GM21529 (cell line): ENCODE results near the gene UNC119.

Experiments
- ATAC-seq: cut with Tn5 transposase; IDR thresholded peaks from one replicate; pipeline ENCODE4 v1.9.1; 2021; ENCODE audit not compliant: unreplicated experiment

Gene UNC119

DNA sequence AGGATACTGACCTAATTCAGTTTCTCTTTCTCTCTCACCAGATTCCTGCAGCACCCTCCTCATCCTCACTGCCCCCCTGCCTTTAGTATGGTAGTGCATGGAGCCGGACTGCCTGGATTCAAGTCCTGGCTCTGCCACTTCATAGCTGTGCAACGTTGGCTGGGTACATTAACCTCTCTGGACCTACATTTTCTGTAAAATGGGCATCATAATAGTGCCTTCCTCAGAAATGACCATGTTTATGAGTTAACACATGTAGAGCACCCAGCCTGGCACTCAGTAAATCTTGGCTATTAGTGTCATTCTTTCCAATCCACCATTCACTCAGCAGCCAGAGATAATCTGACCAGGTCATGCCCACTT is 7.3 kb downstream of the UNC119 start:
- ATAC-seq, result no peak

DNA sequence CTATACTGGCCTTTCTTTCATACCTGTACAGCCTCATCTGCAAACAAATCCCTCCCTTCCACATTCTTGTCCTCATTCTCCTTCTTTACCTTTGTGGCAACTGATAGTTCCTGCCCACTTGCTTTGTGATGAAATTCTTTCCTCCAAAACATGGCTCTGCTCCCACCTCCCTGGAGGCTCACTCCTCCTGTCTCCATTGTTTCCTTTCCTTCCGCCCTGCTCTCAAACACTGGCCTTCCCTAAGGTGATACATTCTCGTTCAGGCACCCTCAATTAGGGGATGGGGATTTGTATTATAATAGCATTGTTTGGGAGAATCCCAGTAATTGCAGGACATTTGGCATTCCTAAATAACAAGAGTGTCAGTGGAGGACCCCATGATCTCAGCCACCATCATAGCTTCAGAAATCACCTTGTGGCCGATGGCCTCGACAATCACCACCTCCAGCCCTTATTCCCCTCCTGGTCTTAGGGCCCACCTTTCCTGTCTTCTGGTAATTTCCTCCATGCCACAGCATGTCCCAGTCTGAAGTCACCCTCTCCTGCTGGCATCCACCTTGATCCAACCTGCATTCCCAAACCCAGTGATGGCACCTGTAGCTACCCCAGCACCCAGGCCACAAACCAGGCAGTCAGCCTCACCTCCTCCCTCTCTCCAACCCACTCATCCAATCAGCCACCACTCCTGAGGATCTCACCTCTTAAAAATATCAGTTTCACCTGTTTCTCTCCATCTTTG is 7.9 kb downstream of the UNC119 start:
- no peak for ATAC-seq

DNA sequence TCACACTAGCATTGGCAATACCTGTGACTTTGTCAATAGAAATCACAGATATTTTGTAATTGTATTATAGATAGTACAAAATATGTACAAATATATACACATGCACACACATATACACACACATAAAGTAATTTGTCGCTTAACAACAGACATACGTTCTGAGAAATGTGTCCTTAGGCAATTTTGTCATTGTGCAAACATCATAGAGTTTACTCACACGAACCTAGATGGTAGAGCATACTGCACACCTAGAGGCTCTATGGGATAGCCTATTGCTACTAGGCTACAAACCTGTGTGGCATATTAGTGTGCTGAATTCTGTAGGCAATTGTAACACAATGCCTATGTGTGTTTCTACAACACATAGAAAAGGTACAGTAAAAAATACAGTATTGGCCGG is 11.0 kb downstream of the UNC119 start:
- no peak for ATAC-seq

DNA sequence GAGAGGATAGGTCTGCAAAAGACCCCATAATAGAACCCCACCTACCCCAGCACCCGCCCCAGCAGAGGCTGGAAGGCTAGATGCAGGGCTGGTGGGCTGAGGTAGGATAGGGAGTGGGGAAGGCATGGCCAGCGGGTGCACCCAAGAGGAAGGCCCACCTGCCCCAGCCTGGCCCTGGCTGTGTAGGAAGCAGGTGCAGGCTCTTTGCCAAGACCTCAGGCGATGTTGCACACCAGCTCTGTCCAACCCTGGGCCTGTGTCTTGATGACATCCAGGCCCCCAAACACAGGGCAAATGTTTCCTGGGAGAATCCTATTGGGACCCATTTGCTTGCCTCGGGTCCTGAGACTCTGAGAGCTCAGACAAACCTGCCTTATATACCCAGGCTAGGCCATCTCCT is 12.2 kb downstream of the UNC119 start:
- no peak for ATAC-seq

DNA sequence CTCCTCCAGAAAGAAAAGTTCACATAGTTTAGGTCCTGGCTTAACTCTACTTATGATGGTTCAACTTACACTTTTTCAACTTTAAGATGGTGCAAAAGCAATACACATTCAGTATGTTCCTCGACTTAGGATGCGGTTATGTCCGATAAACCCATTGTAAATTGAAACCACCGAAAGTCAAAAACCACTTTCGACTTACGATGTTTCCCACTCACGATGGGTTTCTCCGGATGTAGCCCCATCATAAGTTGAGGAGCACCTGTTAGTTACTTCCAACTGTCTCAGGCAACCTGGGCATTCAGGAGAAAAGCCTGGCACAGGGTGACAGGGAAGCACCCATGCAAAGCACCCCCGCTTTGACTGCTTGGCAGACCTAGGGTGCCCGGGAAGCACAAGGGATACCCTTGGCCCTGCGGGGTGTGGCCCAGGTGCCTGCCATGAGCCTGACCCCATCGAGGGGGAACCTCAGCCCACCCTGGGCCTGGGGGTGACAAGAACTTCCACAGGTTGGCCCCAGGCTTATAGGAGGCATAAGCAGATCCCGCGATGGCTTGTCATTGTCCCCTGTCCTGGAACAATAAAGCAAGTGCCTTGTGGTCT is 14.0 kb downstream of the UNC119 start:
- ATAC-seq, result no peak

DNA sequence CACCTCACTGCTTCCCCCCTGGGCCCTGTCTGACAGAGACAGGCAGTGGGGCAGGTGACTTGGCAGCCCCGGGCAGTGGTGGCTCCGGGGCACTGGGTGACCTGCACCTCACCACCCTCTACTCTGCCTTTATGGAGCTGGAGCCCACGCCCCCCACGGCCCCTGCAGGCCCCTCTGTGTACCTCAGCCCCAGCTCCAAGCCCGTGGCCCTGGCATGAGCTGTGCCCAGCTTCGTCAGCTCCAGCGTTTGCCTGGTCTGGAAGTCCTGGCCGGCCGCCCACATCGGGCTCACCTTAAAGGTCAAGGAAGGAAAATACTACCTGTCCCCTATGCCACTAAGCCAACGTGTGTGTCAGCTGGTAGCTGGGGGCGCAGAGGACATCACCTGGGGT is 15.2 kb downstream of the UNC119 start:
- ATAC-seq, result no peak

DNA sequence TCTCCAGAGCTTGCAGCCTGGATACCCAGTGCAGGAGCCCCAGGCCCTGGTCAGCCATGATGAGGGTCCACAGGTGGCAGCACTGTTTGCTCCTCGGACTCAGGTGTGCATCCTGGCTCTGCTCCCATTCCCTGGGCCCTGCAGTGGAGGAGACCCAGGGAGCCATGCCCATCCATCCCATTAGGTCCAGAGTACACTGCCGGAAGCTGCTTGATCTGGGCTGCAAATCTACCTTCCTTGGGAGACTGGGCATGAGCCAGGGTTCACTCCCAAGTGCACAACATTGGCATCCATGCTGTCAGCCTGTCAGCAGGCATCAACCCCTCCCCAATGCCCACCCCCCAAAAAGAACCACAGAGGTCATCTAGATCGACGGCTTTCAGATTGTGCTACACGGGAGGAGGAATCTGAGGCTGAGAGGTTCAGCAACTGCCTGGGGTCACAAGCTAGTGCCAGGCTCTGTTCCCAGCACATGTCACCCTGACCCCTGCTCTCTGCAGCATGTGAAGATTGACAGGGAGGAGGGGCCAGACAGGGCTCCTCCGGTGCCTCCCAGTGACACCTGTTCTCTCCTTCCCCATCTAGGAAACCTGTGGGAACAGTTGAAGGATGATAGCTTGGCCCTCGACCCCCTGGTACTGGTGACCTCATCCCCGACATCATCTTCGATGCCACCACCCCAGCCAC is 15.7 kb downstream of the UNC119 start:
- ATAC-seq, result no peak

DNA sequence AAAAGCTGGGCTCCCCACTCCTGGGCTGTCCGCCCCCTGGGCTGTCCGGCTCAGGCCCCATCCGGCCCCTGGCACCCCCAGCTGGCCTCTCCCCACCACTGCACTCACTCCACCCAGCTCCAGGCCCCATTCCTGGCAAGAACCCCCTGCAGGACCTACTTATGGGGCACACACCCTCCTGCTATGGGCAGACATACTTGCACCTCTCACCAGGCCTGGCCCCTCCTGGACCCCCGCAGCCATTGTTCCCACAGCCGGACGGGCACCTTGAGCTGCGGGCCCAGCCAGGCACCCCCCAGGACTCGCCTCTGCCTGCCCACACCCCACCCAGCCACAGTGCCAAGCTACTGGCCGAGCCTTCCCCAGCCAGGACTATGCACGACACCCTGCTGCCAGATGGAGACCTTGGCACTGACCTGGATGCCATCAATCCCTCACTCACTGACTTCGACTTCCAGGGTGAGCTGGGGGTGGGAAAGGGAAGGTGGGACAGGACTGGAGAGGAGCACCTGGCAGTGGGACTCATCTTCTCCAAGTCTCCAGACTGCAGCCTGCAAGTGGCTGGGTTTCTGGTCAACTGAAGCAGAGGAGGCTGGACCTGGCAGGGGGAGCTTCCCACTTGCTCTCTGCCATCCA is 17.6 kb downstream of the UNC119 start:
- no peak for ATAC-seq

DNA sequence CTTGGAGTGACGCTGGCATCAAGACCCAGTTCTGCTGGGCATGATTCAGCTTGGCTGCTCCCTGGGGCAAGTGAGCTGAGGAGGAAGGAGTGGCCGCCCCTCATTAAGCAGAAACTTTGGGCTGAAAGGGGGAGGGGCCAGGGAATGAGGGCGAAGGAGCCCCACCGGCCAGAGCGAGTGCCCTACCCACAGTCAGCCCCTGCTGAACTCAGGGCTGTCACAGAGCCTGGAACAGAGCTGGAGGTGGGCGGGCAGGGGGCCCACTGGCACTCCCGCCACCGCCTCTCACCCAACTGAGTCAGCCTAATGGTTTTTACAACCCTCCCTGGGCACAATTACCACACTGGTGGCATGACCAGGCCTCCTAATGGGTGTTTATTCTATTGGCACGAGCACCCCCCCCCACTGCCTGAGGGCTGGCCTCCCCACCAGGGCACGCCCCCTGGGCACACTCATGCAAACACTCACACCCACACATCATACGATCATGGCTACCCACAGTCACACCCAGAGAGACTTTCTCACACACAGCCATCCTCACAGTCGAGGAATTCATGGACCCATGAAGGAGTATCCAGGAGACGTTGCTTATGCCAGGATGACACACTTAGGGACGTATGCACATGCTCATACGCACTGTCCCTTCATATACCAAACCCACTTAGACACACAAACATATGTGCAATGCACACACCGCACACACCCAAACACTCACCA is 19.2 kb downstream of the UNC119 start:
- ATAC-seq, result no peak

DNA sequence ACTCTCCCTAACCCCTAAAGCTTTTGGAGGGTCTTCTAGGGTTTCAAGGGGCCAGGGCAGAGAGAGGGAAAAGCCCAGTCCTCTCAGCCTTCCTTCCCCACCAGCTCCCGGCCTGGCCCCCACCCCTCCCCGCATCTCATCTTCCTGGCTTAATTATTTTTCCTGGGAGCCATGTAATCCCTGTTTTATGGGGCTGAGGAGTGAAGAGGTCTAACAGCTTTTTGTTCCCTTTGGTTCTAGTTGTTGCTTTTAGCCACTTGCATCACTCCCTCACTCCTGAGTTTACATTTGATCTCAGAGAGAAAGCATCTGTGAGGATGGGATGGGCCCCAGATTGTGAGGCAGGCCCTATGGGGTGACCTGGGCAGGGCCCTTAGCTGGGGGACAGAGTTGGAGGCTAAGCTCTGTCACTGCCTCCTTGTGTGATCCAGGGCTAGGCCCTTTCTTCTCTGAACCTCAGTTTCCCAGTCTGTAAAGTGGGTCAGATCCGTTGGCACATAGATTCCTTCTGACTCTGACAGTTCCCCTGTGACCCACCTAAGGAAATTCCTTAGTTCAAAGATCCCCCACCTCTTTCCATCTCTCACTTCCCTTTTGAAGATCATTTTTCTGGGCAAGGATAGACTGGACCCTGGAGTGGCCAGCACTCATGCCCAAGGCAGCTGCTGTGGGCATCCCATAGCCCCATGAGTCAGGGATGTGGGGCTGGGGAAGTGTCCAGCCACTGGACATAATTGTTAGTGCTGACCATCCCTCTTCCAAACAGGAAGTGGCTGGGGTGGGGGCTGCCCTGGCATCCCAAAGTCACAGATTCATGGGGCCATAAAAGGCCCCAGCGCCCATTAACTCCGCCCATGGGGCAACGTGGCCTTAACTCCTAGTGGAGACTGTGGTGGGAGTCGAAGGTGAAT is 20.1 kb downstream of the UNC119 start:
- no peak for ATAC-seq

DNA sequence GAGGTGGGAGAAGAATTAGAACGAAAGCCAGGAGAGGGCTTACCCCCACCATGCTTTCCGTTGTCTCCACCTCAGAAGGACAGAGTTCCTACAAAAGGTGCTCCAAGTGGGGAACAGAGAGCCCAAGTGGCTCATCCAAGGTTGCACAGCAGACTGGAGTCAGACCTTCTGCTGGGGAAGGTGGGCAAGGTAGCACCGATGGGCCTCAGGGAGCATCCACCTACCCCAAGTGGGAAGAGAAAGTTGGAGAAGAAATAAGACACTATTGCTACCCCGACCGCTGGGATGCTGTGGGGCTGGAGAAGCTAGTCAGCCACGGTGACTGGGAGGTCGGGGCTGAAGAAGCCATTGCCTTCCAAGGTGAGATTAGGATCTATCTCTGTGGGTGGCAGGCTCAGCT is 21.5 kb downstream of the UNC119 start:
- no peak for ATAC-seq

DNA sequence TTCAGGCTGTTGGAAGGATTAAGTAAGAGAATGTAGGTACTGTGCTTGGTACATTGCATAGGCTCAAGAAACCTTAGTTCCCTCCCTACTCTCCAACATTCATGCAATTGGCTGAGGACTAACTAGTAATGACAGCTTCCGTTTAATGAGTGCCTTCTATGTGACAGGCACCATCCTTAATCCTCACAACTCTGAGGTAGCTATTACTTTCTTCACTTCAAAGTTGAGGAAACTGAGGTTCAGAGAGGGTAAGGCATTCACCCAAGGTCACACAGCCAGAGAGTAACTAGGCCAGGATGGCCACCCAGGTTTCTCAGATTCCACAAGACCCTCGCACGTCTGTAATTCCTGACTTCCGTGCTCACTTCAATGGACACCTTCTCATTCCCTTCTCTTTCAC is 22.2 kb downstream of the UNC119 start:
- ATAC-seq, result no peak

DNA sequence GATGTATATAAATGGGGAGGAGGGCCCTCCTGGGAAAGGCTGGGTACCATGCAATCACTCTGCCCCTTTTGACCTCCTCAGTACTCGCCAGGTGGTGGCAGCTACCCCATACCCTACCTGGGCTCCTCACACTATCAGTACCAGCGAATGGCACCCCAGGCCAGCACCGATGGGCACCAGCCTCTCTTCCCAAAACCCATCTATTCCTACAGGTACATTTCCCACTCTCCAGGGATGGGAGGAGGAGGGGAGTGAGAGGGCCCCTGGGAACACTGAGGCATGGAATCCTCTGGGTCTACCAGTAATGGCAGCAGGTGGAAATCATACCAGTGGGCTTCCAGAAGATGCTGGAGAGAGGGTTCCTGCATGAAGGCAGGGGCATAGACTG is 23.4 kb downstream of the UNC119 start:
- no peak for ATAC-seq

DNA sequence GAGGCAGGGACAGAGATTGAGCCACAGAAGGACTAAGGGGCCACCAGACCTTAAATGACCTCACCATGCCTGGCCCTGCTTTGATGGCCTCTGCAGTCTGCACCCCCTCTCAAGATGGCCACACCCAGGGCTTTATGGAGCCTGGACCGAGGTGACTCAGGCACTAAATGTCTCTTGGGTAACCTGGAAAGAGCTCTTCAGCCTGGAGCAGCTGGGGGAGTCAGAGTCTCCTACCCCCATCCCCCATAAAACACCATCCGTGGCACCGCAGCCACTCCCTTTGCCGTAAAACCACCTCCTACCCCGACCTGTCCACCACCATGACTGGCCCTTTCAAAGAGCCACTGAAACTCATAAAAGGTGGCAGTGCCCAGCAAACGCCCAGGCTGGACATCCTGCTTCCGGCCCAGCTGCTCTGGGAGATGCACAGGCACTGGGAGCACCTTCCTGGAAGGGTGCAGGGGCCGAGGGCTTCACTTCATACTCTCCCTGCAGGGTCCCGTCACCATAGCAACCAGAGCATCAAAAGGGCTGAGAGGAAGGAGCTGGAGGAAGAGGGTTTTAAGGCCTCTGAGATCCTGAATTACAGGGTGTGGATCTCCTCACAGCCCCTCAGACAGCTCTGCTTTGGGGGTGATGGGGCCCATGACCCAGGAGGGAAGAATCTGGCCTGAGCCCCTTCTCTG is 24.0 kb downstream of the UNC119 start:
- no peak for ATAC-seq

DNA sequence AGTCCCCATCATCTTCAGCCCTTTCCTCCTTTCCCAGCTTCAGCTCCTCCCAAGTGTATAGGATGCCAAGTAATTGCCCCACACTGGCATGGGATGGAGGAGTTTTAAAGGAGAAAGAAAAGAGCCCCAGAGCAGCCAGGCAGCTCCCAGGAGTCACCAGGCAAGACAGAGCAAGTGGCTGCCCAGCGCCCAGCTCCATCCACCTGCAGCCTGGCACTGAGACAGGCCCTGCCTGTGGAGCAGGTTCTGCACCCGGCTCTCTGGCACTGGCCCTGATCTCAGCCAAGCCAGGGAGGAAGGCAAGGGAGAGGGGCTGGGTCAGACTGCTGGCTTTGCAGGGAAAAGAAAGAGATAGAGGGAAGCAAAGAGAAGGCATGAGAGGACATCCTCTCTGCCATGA is 24.6 kb downstream of the UNC119 start:
- ATAC-seq, result no peak

DNA sequence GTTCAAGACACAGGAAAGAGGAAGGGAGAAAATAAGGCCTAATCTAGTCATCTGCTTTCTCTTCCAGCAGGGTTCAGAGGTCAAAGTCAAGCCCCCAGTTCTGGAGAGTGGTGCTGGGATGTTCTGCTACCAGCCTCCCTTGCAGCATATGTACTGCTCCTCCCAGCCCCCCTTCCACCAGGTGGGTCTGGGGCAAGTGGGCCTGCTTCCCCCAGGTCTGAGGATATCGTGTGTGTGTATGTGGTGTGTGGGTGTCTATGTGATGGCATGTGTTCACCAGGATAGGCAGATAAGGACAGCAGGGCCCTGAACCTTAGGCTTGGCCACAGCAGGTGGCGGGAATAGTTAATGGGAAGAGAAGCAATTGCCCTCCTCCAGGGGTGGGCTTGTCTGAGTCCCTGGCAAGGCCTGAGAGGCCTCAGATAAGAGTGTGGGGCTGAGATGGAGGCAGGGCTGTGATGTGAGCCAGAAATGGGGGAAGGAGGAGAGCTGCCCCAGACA is 25.2 kb downstream of the UNC119 start:
- no peak for ATAC-seq

DNA sequence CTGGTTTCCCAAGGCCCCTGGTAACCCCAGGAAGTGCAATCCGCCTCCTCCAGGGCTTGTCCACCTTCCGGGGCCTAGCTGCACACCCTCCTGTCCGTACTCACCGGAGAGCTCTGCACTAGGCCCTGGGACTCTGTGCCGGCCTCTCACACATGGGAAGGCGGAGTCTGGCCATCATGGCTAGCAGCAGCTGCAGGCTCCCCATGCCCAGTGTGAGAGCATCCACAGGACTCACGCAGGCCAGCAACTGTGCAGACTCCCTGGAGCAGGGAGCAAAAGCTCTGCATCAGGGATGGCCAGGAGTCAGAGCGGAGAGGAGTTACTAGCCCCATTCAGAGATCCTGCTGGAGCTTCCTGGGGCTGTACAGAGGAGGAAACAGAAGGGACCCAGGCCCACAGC is 26.0 kb downstream of the UNC119 start:
- no peak for ATAC-seq

DNA sequence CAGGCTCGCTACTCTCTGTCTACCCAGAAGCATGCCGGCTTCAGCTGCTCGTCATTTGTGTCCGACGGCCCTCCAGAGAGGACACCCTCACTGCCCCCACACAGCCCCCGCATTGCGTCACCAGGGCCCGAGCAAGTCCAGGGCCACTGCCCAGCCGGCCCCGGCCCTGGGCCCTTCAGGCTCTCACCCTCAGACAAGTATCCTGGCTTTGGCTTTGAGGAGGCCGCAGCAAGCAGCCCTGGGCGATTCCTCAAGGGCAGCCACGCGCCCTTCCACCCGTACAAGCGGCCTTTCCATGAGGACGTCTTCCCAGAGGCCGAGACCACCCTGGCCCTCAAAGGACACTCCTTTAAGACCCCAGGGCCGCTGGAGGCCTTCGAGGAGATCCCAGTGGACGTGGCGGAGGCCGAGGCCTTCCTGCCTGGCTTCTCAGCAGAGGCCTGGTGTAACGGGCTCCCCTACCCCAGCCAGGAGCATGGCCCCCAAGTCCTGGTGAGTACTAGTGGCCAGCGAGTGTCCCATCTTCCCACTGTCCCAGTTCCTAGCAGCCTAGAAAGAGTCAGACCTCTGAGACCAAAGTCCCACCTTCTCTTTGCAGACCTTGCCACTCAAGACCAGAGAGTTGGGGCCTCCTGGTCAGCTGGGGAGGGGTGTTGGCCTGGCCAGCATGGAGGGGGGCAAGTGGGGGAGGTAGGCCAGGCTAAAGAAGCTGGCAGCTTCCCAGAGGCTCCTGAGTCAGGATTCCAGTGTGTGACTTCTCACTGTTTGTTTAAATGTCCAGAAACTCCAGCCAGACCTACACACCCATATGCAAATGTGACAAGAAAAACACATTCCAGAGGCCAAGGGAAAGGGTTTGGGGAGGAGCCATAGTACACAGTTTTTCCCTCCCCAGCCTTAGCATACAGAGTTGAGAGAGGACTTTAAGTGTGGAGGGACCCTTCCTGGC is 27.7 kb downstream of the UNC119 start:
- no peak for ATAC-seq

DNA sequence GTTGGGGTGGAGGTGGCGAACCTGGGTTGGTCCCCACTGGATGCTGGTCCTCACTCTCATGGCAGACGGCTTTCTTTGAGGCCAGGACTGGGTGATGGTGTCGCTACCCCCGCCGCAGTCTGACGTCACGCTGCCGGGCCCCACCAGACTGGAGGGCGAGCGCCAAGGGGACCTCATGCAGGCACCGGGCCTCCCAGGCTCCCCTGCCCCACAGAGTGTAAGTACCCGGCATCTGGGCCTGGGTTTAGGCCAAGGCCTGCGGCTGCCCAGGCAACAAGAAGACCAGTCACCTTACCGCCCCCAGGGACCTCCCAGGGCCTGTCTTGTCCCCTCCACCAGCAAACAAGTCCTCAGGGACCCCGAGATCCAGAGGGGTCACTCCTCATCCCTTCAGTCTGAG is 28.5 kb downstream of the UNC119 start:
- no peak for ATAC-seq
